GM19025 (cell line): ENCODE measurements around the gene RIMBP2.

Experiments used
- ATAC-seq: cut with Tn5 transposase; IDR thresholded peaks from one replicate; pipeline ENCODE4 v1.9.1; 2021; ENCODE audit warnings: mild to moderate bottlenecking, low read depth, moderate library complexity; ENCODE audit not compliant: unreplicated experiment

Gene RIMBP2

DNA sequence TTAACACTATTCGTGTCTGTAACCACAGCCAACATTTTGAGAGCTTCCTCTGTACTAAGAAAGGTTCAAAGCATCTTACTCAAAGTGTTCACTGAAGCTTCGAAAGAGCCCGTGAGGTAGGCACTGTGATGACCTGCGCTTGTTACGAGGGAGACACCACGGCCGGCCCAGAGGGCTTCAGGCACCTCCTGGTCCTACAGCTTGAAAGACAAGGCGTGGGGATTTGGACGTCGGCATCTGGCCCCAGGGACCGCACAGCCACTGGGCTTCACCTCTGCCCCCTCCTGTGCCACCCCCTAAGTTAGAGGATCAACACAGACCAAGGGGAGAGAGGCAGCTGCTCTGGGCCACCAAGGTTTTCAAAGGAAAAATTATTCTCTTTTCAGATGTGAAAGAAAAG lies 75.6 kb downstream of the RIMBP2 start:
- no peak for ATAC-seq

DNA sequence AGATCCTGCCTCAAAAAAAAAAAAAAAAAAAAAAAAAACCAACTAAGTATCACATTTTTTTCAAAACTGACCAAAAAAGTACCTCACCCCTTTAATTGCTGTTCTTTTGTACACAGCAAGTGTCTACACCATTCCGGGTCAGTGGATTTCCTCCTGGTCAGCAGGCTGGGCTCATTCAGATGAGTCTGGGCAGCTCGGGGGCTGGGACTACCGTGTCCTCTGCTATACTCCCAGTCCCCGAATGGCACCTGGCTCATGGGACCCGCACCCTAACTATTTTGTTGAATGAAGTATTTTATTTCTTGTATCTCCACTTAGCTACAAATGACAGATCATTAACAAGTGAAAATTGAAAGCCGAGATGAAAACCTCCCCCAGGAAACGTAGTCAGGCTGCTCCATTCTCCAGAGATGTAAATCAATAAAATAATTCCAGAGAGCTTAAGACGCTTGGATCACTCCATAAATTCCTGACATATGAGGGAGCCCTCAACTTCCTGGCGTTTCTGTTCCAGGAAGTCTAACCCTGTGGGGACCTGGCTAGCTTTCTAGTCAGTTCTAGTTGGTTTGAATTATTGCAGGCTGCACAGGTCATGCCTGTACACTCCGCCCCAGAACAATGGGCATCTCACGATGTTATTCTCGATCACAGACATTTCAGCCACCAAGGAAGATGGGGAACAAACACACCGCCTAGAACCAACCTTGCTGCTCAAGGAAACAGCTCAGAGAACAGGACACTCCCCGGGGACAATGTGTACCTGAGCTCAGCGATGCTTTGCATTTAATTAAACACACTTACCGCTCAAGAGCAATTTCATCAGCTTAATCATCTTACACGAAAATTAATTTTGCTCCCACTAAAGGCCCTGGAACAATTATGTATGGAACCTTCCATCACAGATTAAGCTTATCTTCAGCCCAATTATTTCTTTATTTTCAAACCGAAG lies 76.3 kb downstream of the RIMBP2 start:
- ATAC-seq: no peak

DNA sequence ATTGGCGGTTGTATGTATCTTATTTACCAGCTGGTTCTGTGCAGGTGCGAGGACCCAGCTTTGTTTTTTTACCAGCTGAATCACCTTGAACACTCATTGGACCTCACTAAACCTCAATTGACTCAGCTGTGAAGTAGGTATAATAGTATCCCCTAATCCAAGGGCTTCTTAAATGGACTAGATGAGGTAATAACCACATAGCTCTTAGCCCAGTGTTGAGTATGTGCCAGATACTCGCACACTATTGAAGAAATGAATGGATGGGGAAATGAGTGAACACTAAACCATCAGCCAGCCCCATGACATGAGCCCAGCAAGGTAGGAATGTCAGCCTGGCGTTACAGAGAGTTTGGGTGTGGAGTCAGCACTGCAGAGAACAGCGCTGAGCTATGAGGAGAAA lies 79.7 kb downstream of the RIMBP2 start:
- ATAC-seq: no peak

DNA sequence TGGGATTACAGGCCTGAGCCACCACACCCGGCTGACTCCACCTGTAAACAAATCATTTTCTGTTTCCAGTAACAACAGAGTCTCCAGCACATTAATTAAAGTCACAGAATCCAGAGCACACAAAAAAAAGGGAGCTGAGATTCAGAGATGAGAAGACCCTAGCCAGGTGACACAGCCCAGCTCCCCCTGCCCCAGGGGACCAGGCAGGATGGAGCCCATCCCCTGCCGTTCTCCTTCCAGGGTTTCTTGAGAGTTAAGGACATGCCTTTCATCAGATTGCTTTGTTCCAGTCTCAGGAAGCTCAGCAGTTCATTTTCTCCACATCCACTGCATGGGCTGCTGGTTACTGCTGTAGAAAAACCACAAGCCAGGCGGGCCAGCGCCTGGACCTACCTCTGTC lies 81.2 kb downstream of the RIMBP2 start:
- no peak for ATAC-seq

DNA sequence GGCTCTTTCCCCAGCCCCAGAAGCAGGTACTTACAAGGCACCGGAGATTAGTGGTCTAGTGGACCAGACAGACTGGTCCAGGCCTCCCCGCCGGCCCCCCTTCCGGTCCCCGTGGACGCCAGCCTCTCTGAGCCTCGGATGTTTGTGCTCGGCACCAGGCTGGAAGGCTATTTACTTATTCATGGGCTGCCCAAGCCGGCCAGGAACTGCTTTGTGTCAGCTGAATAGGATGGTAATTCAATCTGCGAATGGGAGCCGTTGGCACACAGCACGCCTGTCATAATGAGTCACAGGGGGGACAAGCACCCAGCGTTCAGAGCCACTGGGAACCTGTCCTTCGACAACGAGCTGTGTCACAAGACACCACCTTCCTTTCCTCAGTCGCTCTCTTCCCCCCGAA lies 82.3 kb downstream of the RIMBP2 start:
- no peak for ATAC-seq

DNA sequence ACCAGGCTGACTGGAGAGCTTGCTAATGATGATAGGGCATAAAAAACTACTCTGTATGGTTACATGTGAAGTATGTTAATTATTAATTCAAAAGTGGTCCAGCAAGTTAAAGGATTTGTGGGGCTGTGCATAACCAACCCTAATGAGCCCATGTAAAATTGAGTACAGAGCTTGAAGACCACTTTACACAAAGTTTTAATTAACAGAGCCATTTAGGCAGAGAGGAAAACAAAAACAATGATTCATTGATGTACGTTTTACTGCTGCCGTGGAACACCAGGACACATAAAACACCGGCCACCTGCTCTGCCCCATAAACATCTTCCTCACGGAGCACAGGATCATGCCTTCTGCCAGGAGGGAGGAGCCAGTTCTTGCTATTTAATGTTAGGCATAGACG lies 83.5 kb downstream of the RIMBP2 start:
- no peak for ATAC-seq

DNA sequence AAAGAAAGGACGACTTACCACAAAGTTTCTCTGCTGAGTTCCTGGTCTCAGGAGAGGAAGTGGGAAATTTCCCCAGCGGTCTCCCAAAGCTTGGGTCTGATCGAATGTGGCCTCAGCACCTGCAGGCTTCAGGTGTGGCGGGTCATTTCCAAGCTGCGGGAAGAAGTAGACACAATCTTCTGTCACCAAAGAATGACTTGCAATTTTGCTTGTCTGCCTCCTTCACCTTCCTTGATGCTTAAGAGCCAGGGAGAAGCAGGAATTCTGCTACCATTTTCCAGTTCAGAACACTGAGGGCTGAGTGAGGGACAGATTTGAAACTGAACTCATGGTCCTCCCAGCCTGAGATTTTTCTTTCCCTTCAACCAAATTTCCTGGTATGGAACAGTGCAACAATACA lies 87.8 kb downstream of the RIMBP2 start:
- no peak for ATAC-seq

DNA sequence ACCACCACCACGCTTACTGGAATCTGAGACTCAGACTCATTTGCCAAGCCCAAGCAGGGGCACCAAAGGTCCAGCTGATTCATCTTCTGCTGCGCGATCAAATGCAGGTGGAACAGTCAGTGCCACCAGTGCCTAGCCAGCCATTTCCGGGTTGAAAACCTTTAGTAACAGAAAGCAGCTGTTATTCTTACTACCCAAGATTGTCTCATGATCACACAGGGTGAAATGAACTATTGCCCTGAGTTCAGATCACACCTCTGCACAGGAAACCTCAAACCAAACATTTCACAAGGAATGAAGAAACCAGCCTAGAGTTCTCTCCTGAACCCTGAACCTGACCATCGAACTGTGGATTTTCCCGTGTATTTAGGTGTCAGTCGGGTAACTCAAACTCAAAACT lies 88.9 kb downstream of the RIMBP2 start:
- no peak for ATAC-seq

DNA sequence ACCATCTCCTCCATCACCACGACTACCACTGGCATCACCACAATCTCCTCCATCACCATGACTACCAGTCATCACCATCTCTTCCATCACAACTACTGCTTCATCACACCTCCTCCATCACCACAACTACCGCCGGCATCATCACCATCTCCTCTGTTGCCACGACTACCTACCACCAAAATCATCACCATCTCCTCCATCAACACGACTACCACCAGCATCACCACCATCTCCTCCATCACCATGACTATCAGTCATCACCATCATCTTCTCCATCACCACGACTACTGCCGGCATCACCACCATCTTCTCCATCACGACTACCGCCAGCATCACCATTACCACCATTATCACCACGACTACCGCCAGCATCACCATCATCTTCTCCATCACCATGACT lies 89.5 kb downstream of the RIMBP2 start:
- ATAC-seq: no peak

DNA sequence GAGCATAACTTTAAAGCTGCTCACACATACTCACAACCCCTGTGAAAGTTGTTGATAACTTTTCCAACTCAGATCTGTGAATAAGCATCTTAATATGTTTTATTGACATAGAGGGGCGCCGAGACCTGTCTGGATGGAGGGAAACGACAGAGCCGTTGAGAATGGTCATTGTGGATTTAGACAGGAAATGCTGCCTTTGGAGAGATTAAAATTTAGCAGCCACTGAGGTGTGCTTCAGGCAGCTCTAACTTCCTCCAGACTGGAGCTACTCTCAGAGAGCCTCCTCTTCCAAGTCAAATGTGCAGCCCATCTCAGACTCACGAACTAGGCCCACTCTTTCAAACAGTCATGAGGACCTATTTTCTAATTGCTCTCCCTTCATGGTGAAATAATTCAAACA lies 90.9 kb downstream of the RIMBP2 start:
- ATAC-seq: no peak

DNA sequence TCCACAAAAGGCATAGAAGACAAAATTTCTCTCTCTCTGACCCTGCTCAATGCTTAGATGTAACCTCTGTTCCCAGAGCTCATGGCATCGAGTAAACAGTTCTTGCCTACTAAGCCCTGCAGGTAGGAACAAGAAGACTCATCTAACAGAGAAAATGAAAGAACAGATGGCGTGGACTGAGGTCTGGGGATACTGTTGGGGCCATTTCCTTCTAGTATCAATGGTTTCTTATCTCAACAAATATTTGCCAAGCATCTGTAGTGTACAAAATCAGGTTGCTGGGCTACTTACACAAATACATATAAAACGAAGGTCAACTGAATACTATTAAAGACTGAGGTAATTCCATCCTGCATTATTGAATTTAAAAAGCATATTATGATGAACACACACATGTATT lies 93.3 kb downstream of the RIMBP2 start:
- ATAC-seq: no peak

DNA sequence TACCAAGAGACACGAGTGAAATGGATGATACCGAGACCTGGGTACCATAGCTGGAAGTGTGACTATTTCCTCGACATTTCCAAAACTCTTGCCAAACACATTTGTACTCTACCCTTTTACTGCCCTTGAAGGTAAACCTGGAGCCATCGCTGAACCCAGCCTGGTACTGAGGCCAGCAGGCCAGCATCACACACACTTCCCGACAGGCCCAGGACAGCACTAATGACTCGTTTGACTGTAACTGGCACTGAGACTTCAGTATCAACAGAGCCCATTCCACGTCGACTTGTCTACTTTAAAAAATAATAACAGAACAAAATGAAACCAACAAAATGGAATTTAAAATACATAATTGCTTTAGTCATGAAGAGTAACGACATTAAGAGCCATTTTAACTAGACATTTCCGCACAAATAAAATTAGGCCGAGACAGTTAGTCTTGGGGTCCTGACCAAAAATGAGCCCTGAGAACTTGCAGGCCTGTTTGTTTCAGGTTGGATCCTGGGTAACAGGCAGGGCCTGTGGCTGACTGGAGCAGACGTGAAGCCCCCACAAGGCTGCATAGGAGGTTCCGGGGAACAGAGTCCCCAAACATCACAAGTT lies 94.3 kb downstream of the RIMBP2 start:
- ATAC-seq: no peak

DNA sequence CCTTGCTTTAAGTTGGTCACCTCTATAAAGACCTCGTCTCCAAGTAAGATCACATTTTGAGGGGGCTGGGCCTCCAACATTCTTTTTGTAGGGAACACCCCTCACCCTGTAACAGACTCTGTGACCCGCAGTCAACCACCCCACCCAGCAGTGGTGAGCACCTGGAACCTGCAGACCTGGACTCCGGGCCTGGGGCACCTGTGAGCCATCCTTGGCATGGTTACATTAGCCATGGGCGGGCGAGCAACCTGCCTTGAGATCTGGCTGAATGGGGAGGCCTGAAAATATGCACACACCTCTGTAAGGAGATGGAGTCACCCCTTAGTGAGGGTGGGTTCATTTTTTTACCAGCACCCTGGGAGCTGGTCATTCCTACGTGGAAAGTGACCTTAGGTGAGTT lies 95.3 kb downstream of the RIMBP2 start:
- no peak for ATAC-seq

DNA sequence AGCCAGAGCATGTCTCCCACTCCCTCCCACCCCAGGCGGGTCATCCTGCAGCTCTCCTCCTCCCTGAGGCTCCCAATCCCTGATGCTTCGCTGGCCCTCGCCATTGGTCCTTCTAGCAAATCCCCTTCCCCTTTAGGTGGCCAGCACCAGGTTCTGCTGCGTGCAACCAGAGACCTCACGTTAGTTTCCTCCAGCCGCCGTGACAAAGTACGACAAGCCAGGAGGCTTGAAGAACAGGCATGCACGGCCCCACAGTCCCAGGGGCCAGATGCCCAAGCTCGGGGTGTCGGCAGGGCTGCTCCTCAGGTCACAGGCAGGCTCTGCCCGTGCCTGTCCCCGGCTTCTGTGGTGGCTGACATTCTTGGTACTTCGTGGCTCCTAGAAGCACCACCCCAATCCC lies 95.8 kb downstream of the RIMBP2 start:
- ATAC-seq: no peak

DNA sequence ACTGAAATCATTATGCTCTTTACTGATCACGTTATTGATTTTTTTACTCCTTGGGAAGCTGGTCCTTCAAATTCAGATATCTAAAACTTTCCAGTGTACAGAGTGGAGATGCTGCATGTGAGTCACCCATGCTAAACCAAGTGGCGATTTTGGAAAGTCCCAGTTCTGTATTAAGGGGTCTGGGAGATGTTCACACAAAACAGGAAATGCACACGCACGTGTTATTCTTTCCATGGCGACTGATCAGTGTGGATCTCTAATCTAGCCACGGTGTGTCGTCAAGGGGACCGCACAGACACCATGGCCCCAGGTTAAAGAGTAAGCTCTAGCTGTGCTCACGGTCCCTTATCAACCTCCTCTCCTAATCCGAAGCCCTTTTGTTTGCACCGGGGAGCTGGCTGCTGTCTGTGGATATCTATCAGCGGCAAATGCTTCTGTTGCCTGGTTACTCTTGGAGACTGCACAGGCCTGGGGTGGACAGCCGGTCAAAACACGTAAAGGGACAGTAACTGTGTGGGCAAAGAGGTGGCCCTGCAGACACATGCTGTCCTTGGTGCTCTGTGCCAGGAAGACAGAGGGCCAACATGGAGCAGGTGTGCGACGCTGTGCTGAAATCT lies 96.6 kb downstream of the RIMBP2 start:
- no peak for ATAC-seq

DNA sequence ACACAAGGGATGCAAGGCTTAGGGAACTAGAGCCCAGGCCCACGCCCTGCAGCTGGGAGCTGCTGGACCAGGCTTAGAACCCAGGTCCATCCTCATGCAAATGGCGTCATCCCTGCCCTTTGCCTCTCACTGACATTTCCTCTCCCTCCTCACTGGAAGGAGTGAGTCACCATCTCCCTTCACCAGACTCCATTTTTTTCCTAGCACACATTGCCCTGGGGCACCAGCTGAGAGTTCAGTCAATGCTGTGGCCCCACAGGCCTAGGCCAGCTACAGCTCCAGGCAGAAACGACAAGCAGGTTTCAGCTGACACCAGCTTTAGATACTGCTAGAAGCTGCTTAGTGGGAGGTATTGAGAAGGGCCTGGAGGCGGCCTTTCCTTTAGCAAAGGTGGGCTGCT lies 98.9 kb downstream of the RIMBP2 start:
- ATAC-seq: no peak

DNA sequence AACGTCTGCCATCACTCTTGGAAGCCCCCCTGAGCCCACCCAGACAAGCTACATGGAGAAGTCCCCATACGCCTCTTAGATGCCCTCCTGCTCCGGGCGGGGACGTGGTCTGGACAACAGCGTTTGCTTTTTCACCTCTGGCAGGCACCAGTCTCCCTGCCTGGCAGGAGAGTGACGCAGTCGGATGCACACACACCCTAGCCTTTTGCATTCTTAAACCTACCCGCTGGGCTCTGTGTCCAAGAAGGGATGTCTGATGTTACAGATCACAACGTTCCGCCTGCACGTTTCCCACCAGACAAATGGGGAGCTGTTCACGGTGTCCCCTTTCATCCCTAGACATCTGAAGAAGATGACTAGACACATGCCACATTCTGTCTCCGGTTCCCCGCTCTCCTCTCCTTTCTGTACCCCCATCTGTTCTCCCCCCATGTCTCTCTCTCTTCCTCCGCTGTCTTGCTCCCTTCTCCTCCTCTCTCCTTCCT lies 100.2 kb downstream of the RIMBP2 start:
- ATAC-seq: no peak

DNA sequence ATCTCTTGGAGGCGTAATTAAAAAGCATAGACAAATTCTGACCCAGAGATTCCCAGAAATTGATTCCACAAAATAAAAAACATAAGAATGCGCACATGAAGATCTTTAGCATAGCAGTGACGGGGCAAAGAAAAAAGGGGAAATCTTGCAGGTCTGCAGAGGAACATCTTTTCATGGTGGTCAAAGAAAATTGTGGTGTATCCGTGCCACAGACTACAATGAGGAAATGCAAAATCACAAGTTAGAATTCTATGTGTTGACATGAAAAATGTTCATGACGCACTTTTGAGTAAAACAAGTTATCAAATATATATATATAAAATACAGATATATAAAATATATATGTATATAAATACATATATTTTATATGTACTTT lies 101.6 kb downstream of the RIMBP2 start:
- ATAC-seq: no peak

DNA sequence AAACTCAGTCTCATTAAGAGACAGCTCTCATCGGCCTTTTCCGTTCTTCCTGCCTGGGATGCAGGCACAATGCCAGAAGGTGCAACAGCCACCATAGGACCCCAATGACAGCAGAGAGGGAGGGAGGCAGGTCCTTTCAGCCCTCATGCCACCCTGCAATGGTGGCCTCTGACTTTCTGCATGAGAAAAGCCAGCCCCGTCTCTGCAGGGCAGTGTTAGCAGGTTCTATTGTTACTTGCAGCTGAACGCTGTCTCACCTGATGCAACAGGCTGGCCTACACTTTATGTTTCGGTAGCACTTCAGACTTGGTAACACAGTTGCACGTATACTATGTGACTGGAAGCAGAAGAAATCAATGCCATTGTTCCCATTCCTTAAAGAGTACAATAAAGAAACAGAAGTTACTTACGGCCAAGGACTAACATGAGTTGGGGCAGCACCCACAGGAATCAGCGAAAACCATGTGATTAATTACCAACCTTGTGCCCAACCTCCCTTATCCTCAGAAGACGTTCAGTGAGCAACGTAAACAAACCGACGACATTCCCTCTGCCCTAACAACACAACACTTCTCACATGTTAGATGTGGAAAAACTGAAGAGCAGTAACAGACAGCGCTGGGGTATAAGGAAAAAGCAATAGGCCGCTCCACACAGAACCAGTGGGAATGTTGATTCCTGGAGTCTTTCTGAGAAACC lies 102.1 kb downstream of the RIMBP2 start:
- ATAC-seq: no peak

DNA sequence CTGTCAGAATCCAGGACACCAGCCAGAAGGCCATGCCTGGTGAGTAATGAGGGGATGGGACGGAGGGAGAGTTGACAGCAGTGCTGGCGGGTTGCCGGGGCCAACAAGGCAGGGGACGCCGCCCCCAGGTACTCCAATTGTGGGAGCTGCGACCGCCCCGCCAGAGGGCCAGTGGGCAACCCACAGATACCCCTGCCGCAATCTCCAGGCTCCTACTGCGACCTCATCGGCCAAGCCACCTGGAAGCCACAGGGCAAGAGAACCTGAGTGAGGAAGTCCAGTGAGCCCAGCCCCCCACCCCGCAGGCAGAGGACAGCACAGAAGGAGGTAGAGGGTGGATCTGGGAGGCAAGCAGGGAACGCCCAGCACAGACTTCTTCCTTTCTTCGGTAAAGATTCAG lies 103.0 kb downstream of the RIMBP2 start:
- ATAC-seq: no peak
